Forelimb muscle (tissue), 1 donor: ENCODE results near the gene PCID2. TPM values are rescaled to one million over a fixed set of nuclear protein-coding genes. Genes with fewer than 3 reads are reported as not detected.

Experiments used
- polyA plus RNA-seq: library from polyadenylated mRNA; unstranded; fragments of 120-200 nt; gene quantifications from one replicate; pipeline ENCODE4 v1.2.1, GENCODE V29; 2013; ENCODE audit not compliant: insufficient read length

Gene PCID2
- polyA plus RNA-seq, 1 donor, result 39.9 TPM

Other genes starting within 250 kb of the PCID2 start
- gene MCF2L, start 239.5 kb downstream of the PCID2 start, polyA plus RNA-seq, result 22.5 TPM
- 1.5 TPM for gene F7, start 102.9 kb downstream of the PCID2 start, polyA plus RNA-seq
- gene F10, start 85.9 kb downstream of the PCID2 start, polyA plus RNA-seq, result 16.9 TPM
- gene PROZ, start 50.0 kb downstream of the PCID2 start, polyA plus RNA-seq, result not detected
- gene CUL4A, start 944 bp upstream of the PCID2 start, polyA plus RNA-seq, result 67.8 TPM
- gene LAMP1, start 88.6 kb upstream of the PCID2 start, polyA plus RNA-seq, result 79.0 TPM
- 4.7 TPM for gene GRTP1, start 155.5 kb upstream of the PCID2 start, polyA plus RNA-seq
- gene ADPRHL1, start 244.8 kb upstream of the PCID2 start, polyA plus RNA-seq, result 295 TPM